Activated CD8-positive, alpha-beta memory T cell treated with anti-CD3 and anti-CD28 coated beads, Interleukin-2, amount 10 ng/mL, durations not matched to agents 7 days and 5 days (primary cell): ENCODE measurements around the gene CPA1. TPM values are rescaled to one million over a fixed set of nuclear protein-coding genes. Genes with fewer than 3 reads are reported as not detected.

ENCODE experiments used
- ATAC-seq: fragments of 150-1000 bp; cut with Tn5 transposase; one replicate; pipeline ENCODE4 v1.10.0; 2021; ENCODE audit warnings: moderate library complexity
- CTCF ChIA-PET: fragments of 350-600 bp; sonication (Branson Sonifier 250); formaldehyde crosslinking; loops from one replicate; lab custom pipeline; 2021; ENCODE audit warnings: antibody characterized with exemption; lab: Charles Lee
- DNase-seq: peaks from one replicate; pipeline ENCODE4 v3.0.0-alpha.2; 2020
- H3K27ac Mint-ChIP-seq: one replicate; pipeline ENCODE4 v1.8.0; 2021; ENCODE audit warnings: mild to moderate bottlenecking, mixed read lengths
- H3K27me3 Mint-ChIP-seq: one replicate; pipeline ENCODE4 v1.8.0; 2021; ENCODE audit warnings: mixed read lengths
- H3K36me3 Mint-ChIP-seq: one replicate; pipeline ENCODE4 v1.8.0; 2021; ENCODE audit warnings: mild to moderate bottlenecking, mixed read lengths
- H3K4me1 Mint-ChIP-seq: one replicate; pipeline ENCODE4 v1.8.0; 2021; ENCODE audit warnings: mixed read lengths
- H3K4me3 Mint-ChIP-seq: one replicate; pipeline ENCODE4 v1.8.0; 2021; ENCODE audit warnings: mild to moderate bottlenecking, moderate library complexity, mixed read lengths
- H3K9me3 Mint-ChIP-seq: one replicate; pipeline ENCODE4 v1.8.0; 2022; ENCODE audit warnings: low read depth, mixed read lengths
- total RNA-seq, 2 experiments: library from RNA; stranded (reverse); gene quantifications; one replicate each; pipeline ENCODE4 v1.2.3, GENCODE V29; 2021

The CPA1 gene
- total RNA-seq, 2 experiments from 2014 or later: not detected

DNA sequence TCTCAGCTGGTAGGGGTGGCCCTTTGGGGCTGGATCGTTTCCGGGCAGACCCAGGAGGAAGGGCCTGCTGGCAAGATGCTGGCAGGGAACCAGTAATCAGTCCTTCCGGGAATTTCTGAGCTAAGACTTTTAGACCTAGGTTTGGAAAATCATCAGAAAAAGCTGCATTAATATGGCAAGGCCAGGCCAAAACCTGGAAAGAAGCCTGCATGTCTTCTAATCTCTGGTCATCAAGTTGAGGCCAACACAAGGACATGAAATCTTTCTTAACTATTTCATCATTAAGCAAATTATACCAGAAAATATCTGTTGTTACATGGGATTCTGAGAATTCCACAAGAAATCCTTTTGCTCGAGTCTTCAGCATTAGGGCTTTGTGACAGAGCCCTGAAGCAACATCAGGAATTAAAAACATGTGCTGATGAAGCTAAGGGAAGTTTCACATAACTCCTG lies 19.9 kb downstream of the CPA1 start:
- H3K27ac Mint-ChIP-seq: no peak overlapping the region
- peaks cover 22% of the 10 kb centered on the region for H3K36me3 Mint-ChIP-seq
- DNase-seq (no peak), ATAC-seq (no peak)
- peaks cover 3% of the 10 kb centered on the region for H3K4me1 Mint-ChIP-seq
- CTCF ChIA-PET: no interaction called here
- no peaks in the 10 kb centered on the region for H3K27me3 Mint-ChIP-seq
- H3K4me3 Mint-ChIP-seq: no peak overlapping the region
- H3K9me3 Mint-ChIP-seq: no peaks in the 10 kb centered on the region

DNA sequence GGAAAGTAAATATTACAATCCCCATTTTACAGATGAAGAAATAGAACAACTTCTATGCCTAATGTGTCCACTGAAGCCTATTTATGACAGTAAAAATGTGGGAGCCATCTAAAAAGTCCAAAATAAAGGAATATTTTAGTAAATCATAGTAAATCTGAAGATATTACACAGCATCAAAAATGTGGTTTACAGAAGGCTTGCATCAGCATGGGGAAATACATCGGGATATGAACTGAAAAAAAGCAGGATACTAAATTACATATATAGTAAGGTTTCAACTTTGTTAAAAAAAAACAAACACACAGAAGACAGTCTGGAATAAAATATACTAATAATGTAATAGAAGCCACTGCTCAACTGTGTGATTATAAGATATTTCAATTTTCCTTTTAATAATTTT lies 20.8 kb downstream of the CPA1 start:
- DNase-seq (no peak), ATAC-seq (no peak)
- no peaks in the 10 kb centered on the region for H3K27me3 Mint-ChIP-seq
- H3K9me3 Mint-ChIP-seq: no peaks in the 10 kb centered on the region
- no peak overlapping the region for H3K4me3 Mint-ChIP-seq
- CTCF ChIA-PET: no interaction called here
- H3K27ac Mint-ChIP-seq: no peak overlapping the region
- H3K4me1 Mint-ChIP-seq: no peaks in the 10 kb centered on the region
- peaks cover 22% of the 10 kb centered on the region for H3K36me3 Mint-ChIP-seq

DNA sequence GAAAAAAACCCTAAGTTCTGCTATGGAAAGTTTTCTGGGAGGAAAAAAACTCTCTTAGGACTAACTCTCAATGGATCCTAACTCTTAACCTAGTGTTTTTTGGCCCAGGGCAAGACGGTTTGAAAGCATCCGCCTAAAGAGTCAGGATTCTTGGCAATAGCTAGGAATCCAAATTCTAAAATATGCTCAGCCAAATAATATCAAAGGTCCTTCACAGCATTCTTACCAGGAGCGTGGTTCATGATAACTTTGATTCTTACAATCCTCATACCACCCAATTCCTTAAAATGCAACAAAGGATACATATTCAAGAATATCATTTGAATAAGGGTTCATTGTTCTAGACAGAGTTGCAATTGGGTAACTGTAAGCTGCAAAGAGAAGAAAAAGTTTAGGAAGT lies 21.3 kb downstream of the CPA1 start:
- CTCF ChIA-PET: no interaction called here
- DNase-seq (no peak), ATAC-seq (no peak)
- no peaks in the 10 kb centered on the region for H3K9me3 Mint-ChIP-seq
- H3K36me3 Mint-ChIP-seq: peaks cover 22% of the 10 kb centered on the region
- H3K27ac Mint-ChIP-seq: no peak overlapping the region
- H3K4me3 Mint-ChIP-seq: no peak overlapping the region
- no peaks in the 10 kb centered on the region for H3K4me1 Mint-ChIP-seq
- H3K27me3 Mint-ChIP-seq: no peaks in the 10 kb centered on the region

DNA sequence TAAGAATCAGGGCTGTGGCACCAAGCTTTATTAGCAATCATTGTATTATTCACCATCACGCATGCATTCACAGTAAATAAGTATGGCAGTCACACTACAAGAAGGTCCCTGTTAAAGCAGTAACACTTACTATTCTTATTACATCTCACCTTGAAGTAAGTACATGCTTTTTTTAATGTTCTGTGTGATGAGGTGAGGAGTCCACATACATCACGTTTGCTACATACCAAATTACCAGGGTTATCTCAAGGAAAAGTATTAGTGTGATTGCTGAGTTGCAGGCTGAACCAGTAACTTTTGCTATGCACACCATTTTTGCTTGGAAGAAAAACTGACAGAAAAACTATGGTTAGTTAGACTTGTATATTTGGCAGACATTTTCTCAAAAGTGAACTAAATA lies 24.7 kb downstream of the CPA1 start:
- Mint-ChIP-seq H3K9me3 (no peaks in the 10 kb centered on the region), H3K27me3 (no peaks in the 10 kb centered on the region), H3K27ac (no peak overlapping the region), H3K36me3 (peaks cover 23% of the 10 kb centered on the region), H3K4me3 (no peak overlapping the region), H3K4me1 (peaks cover 2% of the 10 kb centered on the region)
- DNase-seq: no peak
- CTCF ChIA-PET: no interaction called here
- ATAC-seq: no peak

DNA sequence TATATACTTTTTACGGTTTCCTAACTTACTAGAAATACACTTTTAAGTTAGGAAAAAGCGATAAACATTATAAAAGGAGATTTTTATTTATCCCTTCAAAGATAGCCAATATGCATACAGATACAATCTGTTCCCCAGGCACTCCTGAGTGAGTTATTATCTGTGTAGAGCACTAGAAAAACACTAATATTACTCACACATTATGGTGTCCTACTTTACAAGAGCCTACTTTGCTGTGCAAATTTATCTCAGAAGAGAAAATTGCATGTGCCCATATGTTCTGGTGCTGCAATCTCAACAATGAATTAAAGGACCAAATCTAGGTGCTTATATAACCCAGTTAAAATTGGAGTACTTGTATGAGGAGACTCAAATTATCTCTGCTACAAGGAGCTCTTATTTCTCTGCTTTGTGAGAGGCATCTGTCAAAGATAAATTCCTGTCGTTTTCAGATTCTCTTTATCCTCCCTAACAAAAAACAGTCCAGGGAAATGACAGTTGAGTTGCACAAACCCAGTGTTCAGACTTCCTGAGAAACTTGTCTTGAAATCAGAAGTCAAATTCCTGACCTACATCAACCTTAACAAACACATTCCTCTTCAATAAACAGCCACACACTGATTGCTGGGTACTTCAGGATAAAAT lies 28.9 kb downstream of the CPA1 start:
- no peak overlapping the region for H3K4me3 Mint-ChIP-seq
- peaks cover 2% of the 10 kb centered on the region for H3K4me1 Mint-ChIP-seq
- DNase-seq (no peak), ATAC-seq (no peak)
- CTCF ChIA-PET: no interaction called here
- H3K9me3 Mint-ChIP-seq: no peaks in the 10 kb centered on the region
- H3K36me3 Mint-ChIP-seq: peaks cover 14% of the 10 kb centered on the region
- no peaks in the 10 kb centered on the region for H3K27me3 Mint-ChIP-seq
- no peak overlapping the region for H3K27ac Mint-ChIP-seq

DNA sequence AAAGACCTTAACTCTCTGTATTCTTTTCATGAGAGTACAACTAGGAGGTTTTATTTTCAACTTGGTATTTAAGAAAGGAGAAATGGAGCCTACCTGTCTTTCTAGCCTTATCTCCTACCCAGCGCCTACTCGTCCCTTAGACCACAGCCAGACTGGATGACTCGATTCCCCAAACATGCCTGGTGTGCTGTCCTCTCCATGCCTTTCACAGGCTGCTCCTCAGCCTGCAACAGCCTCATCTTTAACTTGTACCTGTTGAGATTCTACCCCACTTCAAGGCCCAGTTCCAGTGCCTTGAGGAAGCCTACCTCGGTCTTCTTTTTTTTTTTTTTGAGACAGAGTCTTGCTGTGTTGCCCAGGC lies 29.4 kb downstream of the CPA1 start:
- no peak for DNase-seq
- Mint-ChIP-seq H3K27me3 (no peaks in the 10 kb centered on the region), H3K27ac (no peak overlapping the region), H3K4me3 (no peak overlapping the region), H3K9me3 (no peaks in the 10 kb centered on the region), H3K4me1 (peaks cover 3% of the 10 kb centered on the region), H3K36me3 (peaks cover 14% of the 10 kb centered on the region)
- no peak for ATAC-seq
- CTCF ChIA-PET: no interaction called here

DNA sequence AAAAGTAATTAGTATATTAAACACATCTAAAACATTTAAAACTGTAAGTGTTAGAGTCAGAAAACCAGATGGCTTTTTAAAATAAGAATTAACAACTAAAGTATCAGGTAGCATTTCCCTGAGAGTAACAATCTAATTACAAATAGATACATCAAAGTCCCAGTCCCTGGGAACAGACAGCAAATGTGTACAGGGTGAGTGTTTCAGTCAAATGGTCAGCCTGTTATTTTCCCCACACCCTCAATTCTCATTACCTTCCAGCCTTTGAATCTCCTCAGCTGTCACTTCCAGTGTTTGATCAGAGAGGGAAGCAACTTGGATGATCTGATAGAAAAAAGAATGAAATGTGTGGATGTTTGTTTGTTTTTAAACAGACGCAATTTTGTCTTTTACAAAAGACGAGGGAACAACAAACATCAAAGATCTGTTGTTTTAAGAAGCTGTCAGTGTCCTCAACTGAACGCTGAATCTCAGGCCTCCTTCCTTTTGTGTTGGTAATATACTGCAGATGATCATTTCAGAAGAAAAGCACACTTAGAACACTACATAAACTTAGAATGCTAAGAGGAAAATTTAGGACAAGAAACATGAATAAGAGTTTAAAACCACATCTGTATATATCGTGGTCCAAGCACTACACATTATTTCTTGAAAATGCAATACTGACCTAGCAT lies 30.7 kb downstream of the CPA1 start:
- CTCF ChIA-PET: no interaction called here
- Mint-ChIP-seq H3K4me1 (peaks cover 11% of the 10 kb centered on the region), H3K27ac (no peak overlapping the region)

DNA sequence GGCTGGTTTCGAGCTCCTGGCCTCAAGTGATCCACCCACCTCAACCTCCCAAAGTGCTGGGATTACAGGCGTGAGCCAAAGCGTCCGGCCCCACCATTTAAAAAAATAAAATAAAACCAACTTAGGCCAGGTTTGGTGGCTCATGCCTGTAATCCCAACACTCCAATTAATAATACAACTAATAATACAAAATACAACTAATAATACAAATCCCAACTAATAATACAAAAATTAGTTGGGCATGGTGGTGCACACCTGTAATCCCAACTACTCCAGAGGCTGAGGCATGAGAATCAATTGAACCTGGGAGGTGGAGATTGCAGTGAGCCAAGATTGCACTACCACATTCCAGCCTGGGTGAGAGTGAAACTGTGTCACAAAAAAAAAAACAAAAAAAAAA lies 32.9 kb downstream of the CPA1 start:
- Mint-ChIP-seq H3K4me1 (peaks cover 33% of the 10 kb centered on the region), H3K36me3 (peaks cover 16% of the 10 kb centered on the region), H3K27me3 (no peaks in the 10 kb centered on the region), H3K4me3 (no peak overlapping the region), H3K9me3 (no peaks in the 10 kb centered on the region), H3K27ac (no peak overlapping the region)
- CTCF ChIA-PET: no interaction called here
- ATAC-seq: no peak
- DNase-seq: no peak

More for the DNA sequence above, 30.7 kb downstream of the CPA1 start:
- no peak for ATAC-seq
- peaks cover 17% of the 10 kb centered on the region for H3K36me3 Mint-ChIP-seq
- DNase-seq: no peak
- H3K4me3 Mint-ChIP-seq: no peak overlapping the region
- H3K27me3 Mint-ChIP-seq: no peaks in the 10 kb centered on the region
- no peaks in the 10 kb centered on the region for H3K9me3 Mint-ChIP-seq

DNA sequence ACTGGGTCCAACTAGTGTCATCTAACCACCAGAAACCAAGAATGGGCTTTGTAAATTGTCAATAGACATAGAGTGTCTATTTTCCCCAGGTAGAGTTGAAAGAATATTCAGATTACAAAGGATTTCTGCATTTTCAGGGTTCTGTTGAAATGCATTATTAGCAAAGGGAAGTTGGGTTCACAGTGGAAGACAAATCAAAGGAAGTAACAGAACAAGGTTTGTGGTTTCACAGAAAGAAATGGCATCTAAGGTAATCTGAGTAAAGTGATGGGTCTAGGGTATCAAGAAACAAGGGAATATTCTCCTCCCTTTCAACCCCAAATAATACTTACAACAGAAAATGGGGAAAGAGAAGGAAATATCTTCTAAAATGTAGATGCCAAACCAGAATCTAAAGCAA lies 34.7 kb downstream of the CPA1 start:
- no peak for ATAC-seq
- Mint-ChIP-seq H3K4me3 (no peak overlapping the region), H3K27me3 (no peaks in the 10 kb centered on the region), H3K27ac (no peak overlapping the region), H3K4me1 (peaks cover 46% of the 10 kb centered on the region), H3K36me3 (peaks cover 15% of the 10 kb centered on the region), H3K9me3 (no peaks in the 10 kb centered on the region)
- CTCF ChIA-PET: no interaction called here
- DNase-seq: no peak

DNA sequence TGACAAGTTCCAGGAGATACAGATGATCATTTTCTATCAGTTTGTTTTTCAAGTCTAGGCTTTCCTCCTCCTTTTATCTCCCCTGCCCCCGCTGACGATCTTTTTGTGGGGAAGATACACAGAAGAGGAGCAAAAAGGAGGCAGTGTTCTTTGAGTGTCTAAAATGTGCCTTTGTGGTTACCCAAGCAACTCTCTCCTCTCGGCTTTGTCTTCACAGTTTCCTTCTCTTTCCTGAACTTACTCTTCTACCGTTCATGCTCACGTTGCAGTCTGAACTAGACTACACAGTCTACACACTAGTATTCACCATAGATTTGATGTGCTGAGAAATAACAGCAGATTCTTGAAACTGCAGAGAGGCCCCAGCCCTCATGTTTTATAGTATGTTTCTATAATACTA lies 36.9 kb downstream of the CPA1 start:
- Mint-ChIP-seq H3K9me3 (no peaks in the 10 kb centered on the region), H3K27ac (peak overlapping the region; percentile 77), H3K27me3 (no peaks in the 10 kb centered on the region), H3K4me3 (peak overlapping the region; percentile 10), H3K4me1 (peaks cover 58% of the 10 kb centered on the region), H3K36me3 (peaks cover 12% of the 10 kb centered on the region)
- CTCF ChIA-PET: no interaction called here
- DNase-seq (no peak), ATAC-seq (peak; percentile 62)

DNA sequence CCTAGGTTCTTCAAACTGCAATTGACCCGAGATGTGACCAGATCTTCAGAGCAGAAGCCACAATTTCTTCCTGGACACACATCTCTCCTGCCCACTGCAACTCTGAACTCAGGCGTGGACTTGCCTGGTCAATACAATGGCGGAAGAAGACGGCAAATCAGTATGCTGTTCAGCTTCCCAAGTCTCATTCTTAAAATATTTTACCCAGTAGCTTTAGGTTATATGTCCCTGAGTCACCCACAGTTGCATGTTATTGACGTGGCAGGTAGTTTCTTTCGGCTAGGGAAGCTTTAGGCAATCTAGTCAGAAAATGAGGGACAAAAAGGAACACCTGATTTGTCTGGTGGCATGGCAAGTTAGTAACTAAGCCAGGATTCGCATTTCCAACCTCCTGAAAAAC lies 38.0 kb downstream of the CPA1 start:
- peaks cover 12% of the 10 kb centered on the region for H3K36me3 Mint-ChIP-seq
- no peak for ATAC-seq
- no peak overlapping the region for H3K4me3 Mint-ChIP-seq
- H3K4me1 Mint-ChIP-seq: peaks cover 63% of the 10 kb centered on the region
- no peaks in the 10 kb centered on the region for H3K27me3 Mint-ChIP-seq
- CTCF ChIA-PET: no interaction called here
- DNase-seq: no peak
- peak overlapping the region; percentile 35 for H3K27ac Mint-ChIP-seq
- H3K9me3 Mint-ChIP-seq: no peaks in the 10 kb centered on the region

DNA sequence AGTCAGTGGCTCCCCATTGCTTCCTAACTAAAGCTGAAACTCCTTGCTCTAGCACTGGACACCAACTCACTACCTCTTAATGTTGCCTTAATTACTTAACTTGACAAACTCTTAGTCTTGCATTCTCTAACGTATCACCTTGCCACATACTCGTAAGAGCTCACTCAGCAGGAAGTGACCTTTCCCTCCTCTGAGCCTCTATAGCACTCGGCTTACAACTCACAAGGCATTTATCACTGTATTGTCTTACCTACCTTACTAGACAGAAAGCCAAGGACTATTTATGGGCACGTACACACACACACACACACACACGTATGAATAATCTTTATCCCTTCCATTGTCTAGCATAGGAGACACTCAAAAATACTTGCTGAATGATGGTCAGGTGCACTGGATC lies 39.4 kb downstream of the CPA1 start:
- no peaks in the 10 kb centered on the region for H3K27me3 Mint-ChIP-seq
- peaks cover 65% of the 10 kb centered on the region for H3K4me1 Mint-ChIP-seq
- no peak for DNase-seq
- CTCF ChIA-PET: no interaction called here
- peaks cover 9% of the 10 kb centered on the region for H3K36me3 Mint-ChIP-seq
- H3K9me3 Mint-ChIP-seq: no peaks in the 10 kb centered on the region
- peak; percentile 45 for ATAC-seq
- peak overlapping the region; percentile 24 for H3K27ac Mint-ChIP-seq
- no peak overlapping the region for H3K4me3 Mint-ChIP-seq

DNA sequence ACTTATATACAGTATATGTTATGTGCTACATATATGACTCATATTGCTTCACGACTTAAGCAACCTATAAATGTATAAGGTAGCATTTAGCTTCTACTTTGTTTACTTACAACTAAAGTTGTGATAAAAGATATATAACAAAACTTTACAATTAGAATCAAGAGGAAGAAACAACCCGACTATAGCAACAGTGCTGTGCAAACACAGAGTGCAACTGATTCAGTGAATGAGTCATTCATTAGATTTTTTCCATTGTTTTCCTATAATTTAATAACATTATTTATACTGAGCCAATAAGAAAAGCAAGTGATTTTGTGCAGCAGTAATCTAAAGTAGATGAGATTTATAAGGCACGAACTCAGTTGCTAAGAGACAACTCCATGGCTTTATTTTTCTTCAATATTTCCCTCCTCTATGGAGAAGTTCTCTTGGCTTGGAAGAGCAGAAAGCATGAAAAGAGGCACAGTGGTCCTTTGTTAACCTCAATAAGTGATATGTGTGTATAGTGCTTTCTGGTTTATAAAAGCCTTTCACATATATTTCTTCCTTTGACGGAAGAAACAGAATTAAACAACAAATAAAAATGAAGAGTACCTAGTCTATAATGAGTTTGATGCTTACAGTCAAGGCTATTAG lies 40.8 kb downstream of the CPA1 start:
- H3K36me3 Mint-ChIP-seq: peaks cover 12% of the 10 kb centered on the region
- no peak for ATAC-seq
- peaks cover 61% of the 10 kb centered on the region for H3K4me1 Mint-ChIP-seq
- DNase-seq: no peak
- H3K27me3 Mint-ChIP-seq: no peaks in the 10 kb centered on the region
- no peak overlapping the region for H3K4me3 Mint-ChIP-seq
- no peaks in the 10 kb centered on the region for H3K9me3 Mint-ChIP-seq
- CTCF ChIA-PET: no interaction called here
- peak overlapping the region; percentile 52 for H3K27ac Mint-ChIP-seq

DNA sequence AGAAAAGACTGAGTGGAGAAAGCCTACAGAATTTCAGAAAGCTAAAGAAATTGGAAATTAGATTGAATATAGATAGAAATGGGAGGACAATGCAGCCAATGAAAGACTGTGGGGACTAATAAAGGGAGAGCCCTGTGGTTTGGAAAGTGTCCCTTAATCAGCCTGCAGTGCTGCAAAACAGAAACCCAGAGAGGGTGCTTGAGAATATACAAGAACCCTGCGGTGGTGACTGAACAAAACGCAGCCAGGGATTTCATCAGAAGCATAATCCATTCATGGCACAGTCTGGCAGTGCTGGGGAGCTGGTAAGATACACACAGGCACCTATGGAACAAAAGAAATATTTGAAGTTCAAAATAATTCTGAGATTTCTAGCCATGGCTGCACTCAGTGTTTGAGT lies 41.4 kb downstream of the CPA1 start:
- Mint-ChIP-seq H3K27ac (peak overlapping the region; percentile 51), H3K9me3 (no peaks in the 10 kb centered on the region), H3K4me1 (peaks cover 58% of the 10 kb centered on the region), H3K27me3 (no peaks in the 10 kb centered on the region), H3K4me3 (peak overlapping the region; percentile 24), H3K36me3 (peaks cover 14% of the 10 kb centered on the region)
- ATAC-seq (peak; percentile 65), DNase-seq (peak; percentile 63)
- CTCF ChIA-PET: no interaction called here
